DMS153 treated with DMSO at 0.1 percent for 48 hours (cell line): ENCODE data around the gene LDHD.

ENCODE experiments used
- DNase-seq: peaks from one replicate; lab custom pipeline; 2025; ENCODE audit not compliant: unreplicated experiment; lab: John Stamatoyannopoulos, UW

Gene LDHD

GRCh38 chr16:75064403-75065148, 52.0 kb downstream of the LDHD start:
- DNase-seq = peak; percentile 65

- no peak for DNase-seq
Measured at GRCh38 chr16:75063549-75064088, 53.0 kb downstream of the LDHD start.

- DNase-seq = no peak
Measured at GRCh38 chr16:75062976-75063346, 53.6 kb downstream of the LDHD start.

GRCh38 chr16:75062135-75062975, 54.2 kb downstream of the LDHD start:
- DNase-seq = no peak
